Measurements from ENCODE around the gene BRD3.
"Not testable (repeated sequence)": the region's sequence is repeated elsewhere in the genome, so short reads cannot be mapped to it uniquely, and the experiment has no call there.

Gene BRD3

GRCh38 chr9:133990366-133991213 lies 77.2 kb downstream of the BRD3 start:
- DNase-seq: no peak

GRCh38 chr9:133989625-133990365 lies 78.0 kb downstream of the BRD3 start:
- DNase-seq: no peak

GRCh38 chr9:133988771-133989170 lies 79.1 kb downstream of the BRD3 start:
- not testable (repeated sequence) for DNase-seq

GRCh38 chr9:133987946-133988665 lies 79.7 kb downstream of the BRD3 start:
- no peak for DNase-seq

- DNase-seq: no peak
Observed at GRCh38 chr9:133987446-133987788, 80.4 kb downstream of the BRD3 start.

GRCh38 chr9:133986774-133987445 lies 80.9 kb downstream of the BRD3 start:
- DNase-seq: no peak

GRCh38 chr9:133986061-133986460 lies 81.8 kb downstream of the BRD3 start:
- DNase-seq: no peak

GRCh38 chr9:133982971-133983720 lies 84.7 kb downstream of the BRD3 start:
- no peak for DNase-seq

- DNase-seq: no peak
Observed at GRCh38 chr9:133981958-133982681, 85.7 kb downstream of the BRD3 start.

- no peak for DNase-seq
Observed at GRCh38 chr9:133981589-133981957, 86.3 kb downstream of the BRD3 start.

GRCh38 chr9:133980864-133981588 lies 86.8 kb downstream of the BRD3 start:
- DNase-seq: no peak

All from NCI-H2107 (cell line).